Stromal cell of bone marrow (primary cell): ENCODE results near the gene PLEKHH1.

Experiments used
- DNase-seq: peaks from one replicate; pipeline ENCODE4 v3.0.0-alpha.2; 2012; ENCODE audit warnings: low read depth

PLEKHH1 gene

GRCh38 chr14:67630186-67630585 lies 97.1 kb downstream of the PLEKHH1 start:
- DNase-seq, result no peak

GRCh38 chr14:67630938-67631337 lies 97.8 kb downstream of the PLEKHH1 start:
- DNase-seq, result no peak

GRCh38 chr14:67633451-67634147 lies 100.5 kb downstream of the PLEKHH1 start:
- no peak for DNase-seq

GRCh38 chr14:67636361-67636919 lies 103.3 kb downstream of the PLEKHH1 start:
- no peak for DNase-seq

GRCh38 chr14:67638642-67639041 lies 105.6 kb downstream of the PLEKHH1 start:
- DNase-seq, result no peak
